Cardiac septum (tissue), 1 donor: Measurements from ENCODE around the gene TBX2. TPM values are rescaled to one million over a fixed set of nuclear protein-coding genes. Genes with fewer than 3 reads are reported as not detected.

Experiments
- DNase-seq: peaks from one replicate; pipeline ENCODE4 v3.0.0-alpha.2; 2020; ENCODE audit warnings: low spot score
- intact Hi-C: fragments of 100-400 bp; cut with DNase I; formaldehyde crosslinking; loops from one replicate; pipeline ENCODE4 v1.14.0; 2022
- total RNA-seq: library from RNA; stranded (reverse); fragmentation: NEBNext Ultra II Directional; extraction: Animal tissue kit (Norgen Biotek cat#: 25700); gene quantifications from one replicate; pipeline ENCODE4 v1.2.1, GENCODE V29; 2021
- donor health status: DM: no; HTN: no; CAD: no.

Gene TBX2
- total RNA-seq, 1 donor from 2014 or later, result 17.2 TPM

DNA sequence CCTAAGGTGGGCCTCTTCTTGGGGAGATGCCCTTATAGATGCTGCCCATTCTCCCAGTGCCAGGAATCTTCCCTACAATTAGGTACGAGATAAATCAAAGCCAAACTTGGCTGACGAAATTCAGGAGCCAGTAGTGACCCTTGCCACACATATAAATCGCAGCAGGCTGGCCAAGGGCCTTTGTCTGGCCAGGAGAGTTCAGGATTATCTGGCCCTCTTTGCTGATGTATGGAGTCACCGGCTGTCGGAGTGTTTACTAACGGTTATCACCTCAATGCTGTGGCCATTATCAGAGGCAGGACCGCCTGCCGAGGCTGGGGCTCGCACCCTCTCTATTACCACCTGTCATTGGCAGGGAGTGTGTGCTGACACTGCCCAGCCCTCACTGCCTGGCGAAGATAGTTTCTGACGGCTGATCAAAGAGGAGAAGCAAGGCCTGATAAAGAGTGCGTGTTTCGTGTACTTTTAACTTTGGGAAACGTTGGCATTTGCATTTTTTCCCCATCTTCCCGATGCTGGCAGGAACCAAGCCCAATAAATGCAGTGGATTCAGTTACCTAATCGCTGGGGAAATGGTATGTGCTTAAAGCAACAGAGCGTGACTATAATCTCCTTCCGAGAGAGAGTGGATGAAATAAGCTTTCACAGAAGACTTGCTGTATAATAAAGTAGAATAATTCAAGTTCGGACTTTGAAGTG lies 32.8 kb upstream of the TBX2 start:
- intact Hi-C loops, result no loop called here
- DNase-seq, result peak; percentile 81

DNA sequence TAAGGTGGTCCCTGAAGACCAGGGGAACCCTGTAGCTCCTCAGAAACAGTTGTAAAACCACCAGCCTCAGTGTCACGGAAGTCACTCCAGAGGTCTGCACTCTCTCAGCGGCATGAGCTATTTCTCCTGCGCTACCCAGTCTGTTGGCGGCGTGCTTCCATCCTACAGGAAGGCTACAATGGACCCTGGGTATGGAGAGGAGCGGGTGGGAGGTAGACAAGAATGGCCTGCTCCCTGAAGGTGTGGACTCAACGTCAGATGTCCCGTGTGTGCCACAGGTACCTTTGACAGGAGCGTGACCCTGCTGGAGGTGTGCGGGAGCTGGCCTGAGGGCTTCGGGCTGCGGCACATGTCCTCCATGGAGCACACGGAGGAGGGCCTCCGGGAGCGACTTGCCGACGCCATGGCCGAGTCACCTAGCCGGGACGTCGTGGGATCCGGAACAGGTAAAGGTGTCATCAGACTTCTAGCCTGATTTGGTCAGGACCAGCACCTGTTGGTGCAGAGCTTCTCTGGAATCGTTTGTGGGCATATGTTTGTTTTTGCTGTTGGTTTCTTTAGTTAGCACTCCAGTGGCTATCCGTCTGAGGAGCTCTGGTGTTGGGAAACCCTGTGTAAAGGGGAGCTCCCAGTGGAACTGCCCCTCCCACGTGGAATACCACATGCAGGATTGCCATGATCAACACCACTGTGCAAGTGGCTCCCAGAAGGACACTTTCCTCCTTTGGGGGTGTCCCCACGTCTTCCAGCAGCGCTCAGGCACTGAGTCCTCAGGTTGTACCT lies 31.4 kb upstream of the TBX2 start:
- intact Hi-C loops, result no loop called here
- DNase-seq, result no peak

DNA sequence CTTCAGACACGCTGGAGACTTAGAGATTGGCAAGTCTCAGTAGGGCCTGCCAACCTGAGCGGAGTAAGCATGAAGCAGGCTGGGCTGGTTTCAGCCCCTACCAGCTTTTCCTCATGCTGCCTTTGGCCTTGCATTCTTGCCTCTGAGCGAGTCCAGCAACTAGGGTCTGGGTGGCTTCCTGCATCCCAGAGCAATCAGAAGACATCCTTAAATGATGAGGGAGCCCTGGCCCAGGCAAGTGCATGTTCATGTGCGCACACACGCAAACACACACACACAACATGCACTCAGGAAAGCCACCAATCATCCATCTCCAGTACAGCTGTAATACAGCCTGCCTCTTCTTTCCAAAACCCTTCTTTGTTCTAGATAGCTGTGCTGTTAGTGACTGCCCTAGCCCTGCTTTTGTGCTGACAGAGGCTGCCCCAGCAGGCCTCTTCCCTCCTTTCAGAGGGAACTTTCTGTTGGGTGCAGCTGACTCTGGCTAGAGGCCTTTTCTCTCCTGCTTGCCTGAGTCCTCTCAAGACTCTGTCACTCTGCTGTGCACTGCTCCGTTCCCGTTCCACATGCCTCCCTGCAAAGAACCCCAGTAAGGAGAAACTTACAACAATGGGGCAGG lies 30.7 kb upstream of the TBX2 start:
- DNase-seq, result no peak
- intact Hi-C loops, result no loop called here

DNA sequence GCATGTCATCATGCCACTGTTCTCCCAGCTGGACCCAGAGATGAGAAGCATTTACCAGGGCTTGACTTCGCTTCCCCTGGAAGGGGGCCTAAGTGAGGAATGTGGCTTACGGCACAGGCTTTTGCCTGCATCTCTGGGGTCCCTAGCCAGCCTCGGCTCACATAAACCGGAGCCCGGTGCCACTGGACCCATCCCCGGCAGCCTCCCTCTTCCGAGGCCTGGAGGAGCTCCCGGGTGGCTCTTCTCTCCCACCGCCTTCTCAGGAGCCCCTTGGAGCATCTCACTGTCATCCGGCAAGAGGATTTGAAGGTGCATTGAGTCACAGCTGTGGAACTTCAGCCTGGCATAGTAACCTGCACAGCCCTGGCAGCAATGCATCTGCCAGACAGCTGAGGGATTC lies 29.9 kb upstream of the TBX2 start:
- intact Hi-C loops, result no loop called here
- no peak for DNase-seq

DNA sequence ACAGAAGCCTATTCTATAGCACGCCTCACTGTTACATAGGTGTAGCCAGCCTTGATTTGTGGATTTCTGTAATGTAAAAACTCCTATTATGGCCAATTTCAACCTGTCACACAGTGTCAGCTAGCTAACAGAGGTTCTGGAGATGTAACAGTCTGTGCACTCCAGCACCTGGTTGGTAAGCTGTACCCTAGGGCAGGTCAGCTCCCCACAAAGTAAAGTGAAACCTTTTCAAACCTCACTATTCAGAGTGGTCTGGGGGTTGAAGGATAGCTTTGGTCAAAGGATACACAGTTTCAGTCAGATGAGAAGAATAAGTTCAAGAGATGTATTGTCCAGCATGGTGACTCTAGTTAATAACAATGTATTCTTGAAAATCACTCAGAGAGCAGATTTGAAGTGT lies 28.5 kb upstream of the TBX2 start:
- intact Hi-C loops, result no loop called here
- DNase-seq, result no peak

DNA sequence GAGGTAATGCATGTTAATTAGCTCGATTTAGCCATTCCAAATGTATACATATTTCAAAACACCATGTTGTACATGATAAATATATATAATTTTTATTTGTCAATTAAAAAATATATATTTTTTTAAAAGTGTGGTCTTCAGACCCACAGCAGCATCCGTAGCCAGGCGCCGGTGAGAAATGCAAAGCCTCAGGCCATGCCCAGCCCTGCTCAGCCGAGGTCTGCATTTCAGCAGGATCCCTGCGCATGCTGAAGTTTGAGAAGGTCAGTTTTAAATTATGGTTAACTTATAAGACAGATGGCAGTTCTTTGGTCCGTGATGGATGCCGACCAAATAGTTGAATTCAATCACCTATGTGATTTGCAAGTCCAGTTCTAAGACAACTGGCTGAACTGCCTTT lies 28.0 kb upstream of the TBX2 start:
- intact Hi-C loops, result no loop called here
- DNase-seq, result no peak

DNA sequence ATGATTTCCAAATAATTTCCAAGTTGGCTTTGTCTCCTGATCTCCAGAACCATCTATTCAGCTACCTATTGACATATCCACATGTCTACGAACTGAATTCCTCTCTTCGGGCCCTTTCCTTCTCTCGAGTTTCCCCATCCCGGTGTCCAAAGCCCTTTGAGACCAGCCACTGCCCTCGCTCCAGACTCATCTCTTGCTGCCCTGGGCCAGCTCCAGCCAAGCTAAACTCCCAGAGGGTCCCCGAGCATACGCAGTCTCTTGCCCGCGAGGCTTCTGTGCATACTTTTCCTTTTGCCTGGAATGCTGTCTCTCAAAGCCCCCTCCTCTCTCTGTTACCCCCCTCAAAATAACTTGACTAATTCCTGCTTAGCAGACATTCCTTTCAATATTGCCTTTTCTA lies 27.2 kb upstream of the TBX2 start:
- intact Hi-C loops, result no loop called here
- DNase-seq, result no peak

DNA sequence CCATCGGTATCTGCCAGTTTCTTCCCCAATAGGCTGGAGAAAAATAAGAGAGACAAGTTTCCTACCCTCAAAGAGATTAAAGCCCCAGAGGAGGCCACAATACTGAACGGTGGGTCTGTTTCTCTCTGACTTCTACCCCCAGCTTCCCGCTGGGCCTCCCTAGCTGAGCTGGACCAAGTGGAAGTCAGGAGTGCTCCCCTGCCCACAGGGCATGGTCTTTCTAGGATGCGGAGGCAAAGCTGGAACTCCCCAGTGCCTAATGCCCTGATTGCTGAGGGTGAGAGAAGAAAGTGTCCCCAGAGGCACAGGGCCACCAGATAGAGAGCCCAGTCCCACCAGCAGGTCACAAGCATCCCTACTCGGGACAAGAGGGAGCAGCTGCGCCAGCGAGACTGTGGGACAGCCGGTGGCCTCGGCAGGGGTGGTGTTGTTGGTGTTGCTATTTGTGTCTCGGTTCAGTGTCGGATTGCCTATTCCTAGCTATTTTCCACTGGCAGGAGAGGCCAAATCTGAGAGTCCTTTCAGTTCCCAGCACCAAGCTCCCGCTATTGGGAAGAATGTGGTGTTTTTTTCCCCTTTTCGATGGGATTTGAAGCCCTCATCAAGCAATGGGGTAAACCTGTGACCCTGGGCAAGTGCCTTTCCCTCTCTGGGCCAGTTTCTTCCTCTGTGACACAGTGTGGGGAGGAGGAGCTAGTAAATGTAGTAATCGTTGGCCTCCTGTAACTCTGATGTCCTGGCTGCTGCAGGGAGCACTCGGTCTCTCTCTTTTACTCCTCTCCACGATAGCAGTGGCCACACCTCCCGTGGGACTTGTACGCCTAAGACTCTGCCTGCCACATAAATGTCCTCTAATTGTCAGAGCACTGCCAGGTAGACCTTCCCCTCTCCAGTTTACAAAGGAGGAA lies 22.5 kb upstream of the TBX2 start:
- DNase-seq, result no peak
- intact Hi-C loops, result no loop called here

DNA sequence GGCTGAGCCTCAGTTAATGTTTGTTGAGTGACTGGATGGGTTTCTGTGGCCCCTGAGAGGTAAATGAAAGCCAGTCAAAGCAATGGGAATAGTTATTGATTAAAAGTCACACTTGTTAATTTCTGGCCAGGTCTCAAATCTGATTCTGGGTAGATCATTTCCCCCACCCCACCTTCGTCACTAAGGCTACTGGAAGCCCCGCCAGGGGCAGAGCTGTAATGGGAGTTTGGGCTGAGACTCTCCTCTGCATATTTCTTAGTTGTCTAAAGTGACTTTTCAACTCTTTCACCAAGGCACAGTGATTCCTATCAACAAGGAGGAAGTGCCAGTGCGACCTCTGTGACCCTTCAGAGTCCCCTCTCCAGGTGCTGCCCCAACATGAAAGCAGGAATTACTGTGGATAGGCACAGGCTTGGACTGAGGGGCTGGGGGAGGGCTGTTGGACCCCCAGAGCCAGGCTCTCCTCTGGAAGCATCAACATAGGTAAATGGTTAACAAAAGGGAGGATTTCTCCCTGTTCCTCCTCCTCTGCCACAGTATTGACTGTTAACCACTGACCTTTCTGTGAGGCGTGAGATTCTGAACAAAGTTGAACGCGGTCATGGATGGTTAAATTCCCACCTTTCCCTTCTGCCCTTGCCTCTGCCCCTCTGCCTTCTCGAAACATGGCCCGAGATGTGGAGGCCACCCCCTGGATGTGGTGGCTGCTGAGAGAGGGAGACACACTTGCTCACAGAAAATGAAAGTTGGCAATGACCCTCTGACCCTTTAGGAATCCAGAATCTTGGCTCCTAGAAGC lies 20.8 kb upstream of the TBX2 start:
- intact Hi-C loops, result no loop called here
- no peak for DNase-seq

DNA sequence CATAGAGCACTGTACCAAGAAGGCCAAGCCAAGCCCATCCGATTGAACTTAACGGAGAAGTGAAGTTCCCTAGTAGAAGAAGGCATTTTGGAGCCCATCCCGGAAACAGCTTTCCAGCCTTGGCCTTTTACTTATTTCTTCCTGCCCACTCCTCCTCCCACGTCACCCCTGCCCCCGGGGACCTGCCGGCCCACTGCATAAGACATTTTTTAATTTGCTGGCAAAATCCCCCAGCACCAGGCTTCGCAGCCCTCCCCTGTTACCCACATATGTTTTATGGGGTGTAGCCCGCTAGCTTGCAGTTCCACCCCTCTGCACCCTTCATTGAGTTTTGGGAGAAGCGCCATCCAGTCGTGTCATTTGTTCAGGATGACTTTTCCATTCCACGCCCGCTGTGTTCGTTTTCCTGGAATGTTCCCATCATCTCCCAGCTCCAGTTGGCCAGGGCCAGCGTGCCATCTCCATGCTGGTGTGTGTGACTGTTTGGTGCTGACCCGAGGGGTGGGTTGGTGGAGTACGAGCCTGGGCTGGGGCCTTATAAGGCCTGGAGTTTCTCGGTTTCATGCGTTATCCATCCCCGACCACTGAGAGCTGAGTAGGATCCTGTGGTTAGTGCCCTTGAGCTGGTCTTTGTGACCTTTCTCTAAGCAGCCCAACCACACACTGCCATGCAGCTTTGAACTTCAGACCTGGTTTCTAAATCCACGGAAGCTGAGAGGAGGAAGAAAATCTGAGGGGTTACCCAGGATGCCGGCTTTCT lies 20.0 kb upstream of the TBX2 start:
- intact Hi-C loops, result no loop called here
- no peak for DNase-seq

DNA sequence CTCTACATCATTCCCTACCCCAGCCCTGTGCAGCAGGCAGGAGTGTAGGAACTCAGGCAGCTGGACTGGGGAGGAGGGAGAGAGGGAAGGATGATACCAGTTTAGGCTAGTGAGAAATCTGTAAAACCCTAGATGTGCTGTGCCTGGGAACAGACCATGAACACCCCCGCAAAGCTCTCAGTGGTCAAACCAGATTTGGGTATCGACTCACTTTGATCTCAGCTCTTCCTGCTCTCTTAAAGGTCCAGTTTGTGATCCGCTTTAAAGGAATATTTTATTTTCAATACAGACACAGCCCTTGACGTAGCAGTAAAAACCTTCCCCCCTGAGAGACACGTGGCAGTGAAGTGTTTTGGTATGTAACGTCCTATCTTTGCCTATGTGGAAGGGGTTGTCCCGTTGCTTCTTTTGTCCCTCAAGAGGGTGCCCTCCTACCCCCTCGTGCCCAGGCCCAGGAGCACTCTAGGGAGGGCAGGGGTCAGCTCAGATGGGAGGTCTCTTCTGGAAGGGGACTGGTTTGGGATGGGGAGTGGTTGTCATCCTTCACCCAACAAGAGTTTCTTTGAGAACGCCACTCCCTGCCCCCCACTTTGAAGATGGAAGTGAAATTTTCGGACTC lies 19.3 kb upstream of the TBX2 start:
- intact Hi-C loops, result no loop called here
- no peak for DNase-seq

DNA sequence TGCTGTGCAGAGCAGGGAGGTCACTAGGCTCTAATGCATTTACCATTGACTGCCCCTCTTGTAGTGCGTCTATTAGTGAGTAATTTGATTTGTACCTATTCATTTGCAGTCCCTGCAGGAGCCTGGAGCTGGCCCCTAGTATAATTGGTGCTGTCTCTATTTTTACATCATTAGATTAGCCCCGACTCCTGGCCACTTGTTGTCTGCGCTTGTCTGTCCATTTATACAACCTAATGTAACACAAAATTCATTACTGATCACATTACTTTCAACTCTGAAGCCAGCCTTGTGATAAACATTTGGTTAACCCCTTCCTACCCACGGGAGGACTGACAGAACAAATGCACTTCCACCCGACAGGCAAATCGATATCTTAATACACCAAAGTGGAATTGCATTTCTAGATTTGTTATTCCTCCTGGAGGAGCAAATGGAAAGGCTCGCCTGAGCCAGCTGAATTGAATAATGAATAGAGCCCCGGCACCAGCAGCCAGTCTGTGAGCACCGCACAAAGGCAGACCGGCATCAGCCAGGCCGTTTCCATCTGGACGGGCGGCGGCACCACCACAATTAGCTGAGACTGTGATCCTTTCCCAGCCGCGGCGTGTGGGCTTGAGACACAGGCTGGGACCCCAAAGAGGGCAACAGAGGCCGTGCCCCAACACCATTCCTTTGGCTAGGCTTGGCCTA lies 18.7 kb upstream of the TBX2 start:
- intact Hi-C loops, result no loop called here

DNA sequence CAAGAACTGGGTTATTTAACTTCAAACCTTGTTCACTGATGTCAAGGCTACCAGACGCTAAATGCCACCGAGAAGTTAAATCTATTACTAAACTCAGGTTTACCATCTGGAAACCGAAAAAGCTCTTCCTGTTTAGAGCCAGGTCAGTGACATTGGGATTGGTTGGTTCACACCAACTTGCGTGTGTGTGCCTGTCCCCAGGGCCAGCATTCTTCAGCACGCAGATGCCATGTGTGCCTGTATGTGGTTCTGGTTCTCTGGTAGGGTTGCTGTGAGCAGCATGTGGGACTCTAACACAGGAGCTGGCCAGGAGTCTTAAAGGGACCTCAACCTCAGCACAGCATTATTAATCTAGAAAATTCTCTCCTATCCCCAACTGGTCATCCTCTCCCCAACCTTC lies 18.1 kb upstream of the TBX2 start:
- no peak for DNase-seq
- intact Hi-C loops, result no loop called here

More for the DNA sequence above, 18.7 kb upstream of the TBX2 start:
- no peak for DNase-seq

DNA sequence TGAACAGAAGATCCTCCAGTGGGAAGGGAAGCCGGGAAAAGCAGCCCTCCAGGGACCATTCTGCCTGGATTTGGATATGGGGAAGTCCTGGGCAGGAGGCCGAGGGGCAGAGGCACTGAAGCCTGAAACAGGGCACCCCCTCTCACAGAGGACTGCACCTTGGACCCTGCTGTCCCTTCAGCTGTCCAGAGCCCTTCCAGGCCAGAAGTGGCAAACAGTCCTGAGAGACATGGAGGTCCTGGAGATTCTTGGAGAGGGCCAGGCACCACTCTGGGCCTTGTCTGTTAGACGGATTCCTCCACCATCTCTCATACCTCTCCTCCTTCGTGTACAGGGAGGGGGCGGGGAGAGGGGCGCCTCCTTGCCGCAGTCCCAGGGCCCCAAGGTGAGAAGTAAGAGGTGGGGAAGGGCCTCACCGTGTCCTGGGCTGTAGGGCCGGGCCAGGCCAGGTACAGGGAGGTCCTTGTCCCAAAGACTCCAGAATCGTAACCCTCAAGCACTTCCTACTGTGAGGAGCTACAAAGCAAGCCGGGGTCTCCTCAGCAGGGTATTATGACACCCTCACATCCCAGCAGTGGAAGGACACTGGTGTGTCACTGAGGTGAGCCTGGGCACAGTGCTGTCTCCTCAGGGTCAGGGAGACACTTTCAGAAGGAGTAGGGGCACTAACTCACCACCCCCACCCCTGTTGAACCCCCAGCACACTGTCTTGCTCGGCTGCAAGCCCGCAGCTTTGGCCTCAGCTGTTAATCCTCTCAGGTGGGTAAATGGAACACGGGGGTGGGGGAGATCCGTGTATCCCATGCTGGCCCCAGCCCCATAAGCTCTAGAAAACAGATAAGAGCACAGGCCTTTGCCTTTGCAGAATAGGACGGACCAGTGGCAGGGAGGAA lies 16.6 kb upstream of the TBX2 start:
- intact Hi-C loops, result no loop called here
- no peak for DNase-seq

DNA sequence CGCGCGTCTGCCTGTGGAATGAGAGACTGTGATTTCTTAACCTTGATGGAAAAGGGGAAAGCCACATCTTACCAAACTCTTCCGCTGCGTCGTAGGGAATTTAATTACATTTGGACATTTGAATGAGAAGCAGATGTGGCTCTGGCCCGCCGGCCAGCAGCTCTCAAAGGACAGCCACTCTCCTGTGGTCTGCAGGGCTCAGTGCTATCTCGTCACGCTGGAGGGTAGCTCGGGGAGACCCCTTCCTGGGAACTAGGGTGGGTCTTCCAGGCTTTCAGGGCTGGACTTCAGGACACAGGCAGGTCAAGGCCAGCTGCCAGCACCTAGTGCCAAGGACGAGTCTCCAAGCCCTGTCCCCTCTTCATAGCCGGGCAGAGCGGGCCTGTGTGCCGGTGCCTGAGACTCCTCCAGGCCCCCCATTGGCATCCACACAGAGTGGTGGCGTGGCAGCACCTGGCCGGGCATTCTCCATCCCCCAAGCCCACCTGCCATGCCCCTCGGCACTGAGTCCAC lies 15.9 kb upstream of the TBX2 start:
- DNase-seq, result no peak
- intact Hi-C loops, result no loop called here

DNA sequence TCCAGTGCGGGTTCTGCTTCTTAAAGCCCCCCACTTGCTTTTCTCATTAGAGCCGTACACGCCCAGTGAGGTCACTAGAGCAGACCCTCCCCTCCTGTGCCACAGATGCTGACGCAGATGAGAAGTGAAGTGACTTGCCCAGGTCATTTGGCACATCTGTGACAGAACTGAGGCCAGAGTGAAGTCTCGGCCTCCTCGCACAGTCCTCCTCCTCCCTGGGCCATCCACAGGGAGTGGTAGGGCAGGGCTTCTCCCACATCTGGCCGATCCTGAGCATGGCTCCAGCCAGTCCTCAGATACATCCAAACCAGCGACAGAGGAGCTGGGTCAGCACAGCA lies 15.3 kb upstream of the TBX2 start:
- no peak for DNase-seq
- intact Hi-C loops, result no loop called here
